HepG2 (cell line): ENCODE measurements around the gene GADD45G. TPM values are rescaled to one million over a fixed set of nuclear protein-coding genes. Genes with fewer than 3 reads are reported as not detected.

Experiments
- HDAC6 ChIP-seq: fragments of 200-600 bp; sonication (generic); IDR thresholded peaks from 2 replicates; pipeline ENCODE4 v1.7.0; 2017; ENCODE audit warnings: mild to moderate bottlenecking, antibody characterized with exemption, low read length, low read depth
- HMG20A ChIP-seq: IDR thresholded peaks from 2 replicates; pipeline ENCODE4 v1.6.1; 2016; ENCODE audit warnings: borderline replicate concordance
- MBD4 ChIP-seq: IDR thresholded peaks from 2 replicates; pipeline ENCODE4 v1.6.1; 2012; ENCODE audit warnings: low read length, inconsistent platforms, borderline replicate concordance
- SKI ChIP-seq: fragments of 450-650 bp; IDR thresholded peaks from one replicate; pipeline ENCODE4 v1.6.1; 2018; ENCODE audit warnings: mild to moderate bottlenecking; ENCODE audit not compliant: partially characterized antibody
- TP53 ChIP-seq: sonication (generic); formaldehyde crosslinking; conservative IDR thresholded peaks from 2 replicates; pipeline ENCODE4 v1.4.0; 2020; ENCODE audit warnings: missing genetic modification reagents
- ZNF138 ChIP-seq: sonication (generic); formaldehyde crosslinking; IDR thresholded peaks from 2 replicates; pipeline ENCODE4 v1.5.0; 2020; ENCODE audit warnings: mild to moderate bottlenecking, low read depth, missing genetic modification reagents
- ZNF678 ChIP-seq: sonication (generic); formaldehyde crosslinking; IDR thresholded peaks from 2 replicates; pipeline ENCODE4 v1.4.0; 2020; ENCODE audit warnings: mild to moderate bottlenecking, missing genetic modification reagents
- ZNF878 ChIP-seq: sonication (generic); formaldehyde crosslinking; IDR thresholded peaks from 2 replicates; pipeline ENCODE4 v1.8.1; 2023; ENCODE audit warnings: mild to moderate bottlenecking, missing genetic modification reagents, moderate library complexity
- ZUFSP ChIP-seq: sonication (generic); formaldehyde crosslinking; IDR thresholded peaks from 2 replicates; pipeline ENCODE4 v1.9.0; 2021; ENCODE audit warnings: missing genetic modification reagents, mild to moderate bottlenecking, borderline replicate concordance
- polyA plus RNA-seq, 8 experiments: library from polyadenylated mRNA; depleted of rRNA in 3 of 8; stranded (reverse) in 7 of 8; unstranded in 1 of 8; fragments of >200 nt; fragmentation: Illumina TruSeq in 4 of 8; extraction: Trizol in 4 of 8; gene quantifications; 2 replicates each; pipeline versions ENCODE4 v1.2.1 to v1.2.3, GENCODE V29; 2011 to 2016; ENCODE audit warnings: low read depth in 4 of 8, missing spikeins in 1 of 8, mixed read lengths in 1 of 8; ENCODE audit not compliant: insufficient read depth in 1 of 8
- total RNA-seq, 5 experiments: library from RNA; depleted of rRNA; stranded (reverse); fragments of >200 nt; fragmentation: Illumina TruSeq; extraction: Trizol; gene quantifications; 2 replicates each; pipeline ENCODE4 v1.2.3, GENCODE V29; 2016; ENCODE audit warnings: low read depth in 1 of 5
- TF ChIP-seq, protein P1 (sequence below): sonication (generic); formaldehyde crosslinking; IDR thresholded peaks from 2 replicates; pipeline ENCODE4 v1.5.0; 2020; ENCODE audit warnings: missing genetic modification reagents
- TF ChIP-seq, protein P2 (sequence below): sonication (generic); formaldehyde crosslinking; IDR thresholded peaks from 2 replicates; pipeline ENCODE4 v1.4.0; 2020; ENCODE audit warnings: mild to moderate bottlenecking, missing genetic modification reagents
- TF ChIP-seq, protein P3 (sequence below): sonication (generic); formaldehyde crosslinking; conservative IDR thresholded peaks from 2 replicates; pipeline ENCODE4 v1.4.0; 2020; ENCODE audit warnings: missing genetic modification reagents
- TF ChIP-seq, protein P4 (sequence below): sonication (generic); formaldehyde crosslinking; IDR thresholded peaks from 2 replicates; pipeline ENCODE4 v1.4.0; 2020; ENCODE audit warnings: missing genetic modification reagents, borderline replicate concordance

GADD45G gene
- total and polyA plus RNA-seq, 2 of the 13 experiments (the other 11 are each of a cell fraction or from before 2014, with no cell fraction given), result not detected

- TF ChIP-seq, protein P1, sequence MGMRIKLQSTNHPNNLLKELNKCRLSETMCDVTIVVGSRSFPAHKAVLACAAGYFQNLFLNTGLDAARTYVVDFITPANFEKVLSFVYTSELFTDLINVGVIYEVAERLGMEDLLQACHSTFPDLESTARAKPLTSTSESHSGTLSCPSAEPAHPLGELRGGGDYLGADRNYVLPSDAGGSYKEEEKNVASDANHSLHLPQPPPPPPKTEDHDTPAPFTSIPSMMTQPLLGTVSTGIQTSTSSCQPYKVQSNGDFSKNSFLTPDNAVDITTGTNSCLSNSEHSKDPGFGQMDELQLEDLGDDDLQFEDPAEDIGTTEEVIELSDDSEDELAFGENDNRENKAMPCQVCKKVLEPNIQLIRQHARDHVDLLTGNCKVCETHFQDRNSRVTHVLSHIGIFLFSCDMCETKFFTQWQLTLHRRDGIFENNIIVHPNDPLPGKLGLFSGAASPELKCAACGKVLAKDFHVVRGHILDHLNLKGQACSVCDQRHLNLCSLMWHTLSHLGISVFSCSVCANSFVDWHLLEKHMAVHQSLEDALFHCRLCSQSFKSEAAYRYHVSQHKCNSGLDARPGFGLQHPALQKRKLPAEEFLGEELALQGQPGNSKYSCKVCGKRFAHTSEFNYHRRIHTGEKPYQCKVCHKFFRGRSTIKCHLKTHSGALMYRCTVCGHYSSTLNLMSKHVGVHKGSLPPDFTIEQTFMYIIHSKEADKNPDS (CRISPR knock-in tag), result no peak
- no peak for TF ChIP-seq HMG20A (CRISPR knock-in tag)
- TF ChIP-seq, protein P2, sequence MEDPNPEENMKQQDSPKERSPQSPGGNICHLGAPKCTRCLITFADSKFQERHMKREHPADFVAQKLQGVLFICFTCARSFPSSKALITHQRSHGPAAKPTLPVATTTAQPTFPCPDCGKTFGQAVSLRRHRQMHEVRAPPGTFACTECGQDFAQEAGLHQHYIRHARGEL (CRISPR knock-in tag), result no peak
- TF ChIP-seq, protein P3, sequence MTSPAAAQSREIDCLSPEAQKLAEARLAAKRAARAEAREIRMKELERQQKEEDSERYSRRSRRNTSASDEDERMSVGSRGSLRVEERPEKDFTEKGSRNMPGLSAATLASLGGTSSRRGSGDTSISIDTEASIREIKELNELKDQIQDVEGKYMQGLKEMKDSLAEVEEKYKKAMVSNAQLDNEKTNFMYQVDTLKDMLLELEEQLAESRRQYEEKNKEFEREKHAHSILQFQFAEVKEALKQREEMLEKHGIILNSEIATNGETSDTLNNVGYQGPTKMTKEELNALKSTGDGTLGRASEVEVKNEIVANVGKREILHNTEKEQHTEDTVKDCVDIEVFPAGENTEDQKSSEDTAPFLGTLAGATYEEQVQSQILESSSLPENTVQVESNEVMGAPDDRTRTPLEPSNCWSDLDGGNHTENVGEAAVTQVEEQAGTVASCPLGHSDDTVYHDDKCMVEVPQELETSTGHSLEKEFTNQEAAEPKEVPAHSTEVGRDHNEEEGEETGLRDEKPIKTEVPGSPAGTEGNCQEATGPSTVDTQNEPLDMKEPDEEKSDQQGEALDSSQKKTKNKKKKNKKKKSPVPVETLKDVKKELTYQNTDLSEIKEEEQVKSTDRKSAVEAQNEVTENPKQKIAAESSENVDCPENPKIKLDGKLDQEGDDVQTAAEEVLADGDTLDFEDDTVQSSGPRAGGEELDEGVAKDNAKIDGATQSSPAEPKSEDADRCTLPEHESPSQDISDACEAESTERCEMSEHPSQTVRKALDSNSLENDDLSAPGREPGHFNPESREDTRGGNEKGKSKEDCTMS (CRISPR knock-in tag), result no peak
- no peak for TF ChIP-seq ZNF678 (CRISPR knock-in tag)
- no peak for TF ChIP-seq TP53 (CRISPR knock-in tag)
- no peak for TF ChIP-seq ZNF878
- TF ChIP-seq, protein P4, sequence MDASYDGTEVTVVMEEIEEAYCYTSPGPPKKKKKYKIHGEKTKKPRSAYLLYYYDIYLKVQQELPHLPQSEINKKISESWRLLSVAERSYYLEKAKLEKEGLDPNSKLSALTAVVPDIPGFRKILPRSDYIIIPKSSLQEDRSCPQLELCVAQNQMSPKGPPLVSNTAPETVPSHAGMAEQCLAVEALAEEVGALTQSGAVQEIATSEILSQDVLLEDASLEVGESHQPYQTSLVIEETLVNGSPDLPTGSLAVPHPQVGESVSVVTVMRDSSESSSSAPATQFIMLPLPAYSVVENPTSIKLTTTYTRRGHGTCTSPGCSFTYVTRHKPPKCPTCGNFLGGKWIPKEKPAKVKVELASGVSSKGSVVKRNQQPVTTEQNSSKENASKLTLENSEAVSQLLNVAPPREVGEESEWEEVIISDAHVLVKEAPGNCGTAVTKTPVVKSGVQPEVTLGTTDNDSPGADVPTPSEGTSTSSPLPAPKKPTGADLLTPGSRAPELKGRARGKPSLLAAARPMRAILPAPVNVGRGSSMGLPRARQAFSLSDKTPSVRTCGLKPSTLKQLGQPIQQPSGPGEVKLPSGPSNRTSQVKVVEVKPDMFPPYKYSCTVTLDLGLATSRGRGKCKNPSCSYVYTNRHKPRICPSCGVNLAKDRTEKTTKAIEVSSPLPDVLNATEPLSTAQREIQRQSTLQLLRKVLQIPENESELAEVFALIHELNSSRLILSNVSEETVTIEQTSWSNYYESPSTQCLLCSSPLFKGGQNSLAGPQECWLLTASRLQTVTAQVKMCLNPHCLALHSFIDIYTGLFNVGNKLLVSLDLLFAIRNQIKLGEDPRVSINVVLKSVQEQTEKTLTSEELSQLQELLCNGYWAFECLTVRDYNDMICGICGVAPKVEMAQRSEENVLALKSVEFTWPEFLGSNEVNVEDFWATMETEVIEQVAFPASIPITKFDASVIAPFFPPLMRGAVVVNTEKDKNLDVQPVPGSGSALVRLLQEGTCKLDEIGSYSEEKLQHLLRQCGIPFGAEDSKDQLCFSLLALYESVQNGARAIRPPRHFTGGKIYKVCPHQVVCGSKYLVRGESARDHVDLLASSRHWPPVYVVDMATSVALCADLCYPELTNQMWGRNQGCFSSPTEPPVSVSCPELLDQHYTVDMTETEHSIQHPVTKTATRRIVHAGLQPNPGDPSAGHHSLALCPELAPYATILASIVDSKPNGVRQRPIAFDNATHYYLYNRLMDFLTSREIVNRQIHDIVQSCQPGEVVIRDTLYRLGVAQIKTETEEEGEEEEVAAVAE (CRISPR knock-in tag), result no peak
- no peak for TF ChIP-seq MBD4
- no peak for TF ChIP-seq ZNF138 (CRISPR knock-in tag)
- TF ChIP-seq SKI, result no peak
- no peak for TF ChIP-seq ZUFSP (CRISPR knock-in tag)
- no peak for TF ChIP-seq HDAC6
Observed at GRCh38 chr9:89619019-89619418, 14.2 kb downstream of the GADD45G start (continued).
